Lung microvascular endothelial cell (primary cell): ENCODE data around the gene CAVIN2. TPM values are rescaled to one million over a fixed set of nuclear protein-coding genes. Genes with fewer than 3 reads are reported as not detected.
"Not testable (repeated sequence)": the region's sequence is repeated elsewhere in the genome, so short reads cannot be mapped to it uniquely, and the experiment has no call there.

Source experiments
- DNase-seq, 2 donors: peaks; one replicate each; pipeline versions ENCODE4 v3.0.0 to v3.0.0-alpha.2; 2010; ENCODE audit warnings: low read depth in 2 of 2
- total RNA-seq: library from RNA; depleted of rRNA; stranded (reverse); fragments of >200 nt; gene quantifications from 2 replicates; pipeline ENCODE4 v1.2.1, GENCODE V29; 2014

The CAVIN2 gene
- total RNA-seq, 1 donor from 2014 or later: 394 TPM

DNA sequence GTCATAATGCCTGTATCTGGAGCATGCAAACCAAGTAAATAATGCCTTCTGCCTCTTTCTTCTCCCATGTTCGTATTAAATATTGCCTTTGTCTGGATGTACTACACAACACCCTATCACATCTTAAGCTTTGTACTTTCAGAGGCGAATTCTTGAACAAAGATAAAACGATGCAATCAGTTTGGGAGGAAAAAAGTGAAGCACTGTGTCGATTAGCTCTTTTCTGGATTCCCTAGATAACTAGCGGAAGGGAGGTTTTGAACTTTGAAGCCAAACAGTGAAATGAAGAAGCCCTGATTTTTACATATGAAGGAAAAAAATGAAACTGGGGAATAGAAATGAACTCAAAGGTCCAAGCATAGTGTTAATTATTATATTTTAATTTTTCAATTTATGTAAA is 44.7 kb downstream of the CAVIN2 start:
- DNase-seq: no peak

DNA sequence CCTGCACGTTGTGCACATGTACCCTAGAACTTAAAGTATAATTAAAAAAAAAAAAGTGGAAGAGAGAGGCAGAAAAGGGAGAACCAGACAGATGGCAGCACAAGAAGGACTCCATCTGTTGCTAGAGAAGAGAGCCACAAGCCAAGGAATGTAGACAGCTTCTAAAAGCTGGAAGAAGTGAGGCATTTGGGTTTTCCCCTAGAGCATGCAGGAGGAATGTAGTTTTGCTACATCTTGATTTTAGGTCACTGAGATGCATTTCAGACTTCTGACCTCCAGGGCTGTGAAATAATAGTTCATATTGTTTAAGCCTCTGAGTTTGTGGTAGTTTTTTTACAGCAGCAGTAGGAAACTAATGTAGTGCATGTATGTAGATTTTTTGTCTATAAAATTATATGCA is 46.0 kb downstream of the CAVIN2 start:
- DNase-seq: no peak

DNA sequence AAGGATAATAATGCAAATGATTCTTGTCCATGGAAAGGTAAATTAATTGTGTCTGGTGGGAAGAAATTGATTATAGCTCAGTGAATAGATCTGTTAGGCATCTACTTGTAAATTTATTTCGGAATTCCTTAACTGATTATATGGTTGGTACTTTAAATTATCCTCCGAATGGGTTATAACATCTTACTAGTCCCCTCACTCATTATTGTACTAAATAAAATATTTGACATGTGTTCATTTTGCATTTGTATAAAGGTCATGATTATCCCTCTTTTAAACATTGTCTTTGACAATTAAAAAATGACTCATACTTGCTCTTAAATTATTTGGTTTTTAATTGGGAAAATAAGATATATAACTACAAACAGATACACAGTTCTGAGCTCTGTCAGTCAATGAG is 47.4 kb downstream of the CAVIN2 start:
- DNase-seq: no peak

DNA sequence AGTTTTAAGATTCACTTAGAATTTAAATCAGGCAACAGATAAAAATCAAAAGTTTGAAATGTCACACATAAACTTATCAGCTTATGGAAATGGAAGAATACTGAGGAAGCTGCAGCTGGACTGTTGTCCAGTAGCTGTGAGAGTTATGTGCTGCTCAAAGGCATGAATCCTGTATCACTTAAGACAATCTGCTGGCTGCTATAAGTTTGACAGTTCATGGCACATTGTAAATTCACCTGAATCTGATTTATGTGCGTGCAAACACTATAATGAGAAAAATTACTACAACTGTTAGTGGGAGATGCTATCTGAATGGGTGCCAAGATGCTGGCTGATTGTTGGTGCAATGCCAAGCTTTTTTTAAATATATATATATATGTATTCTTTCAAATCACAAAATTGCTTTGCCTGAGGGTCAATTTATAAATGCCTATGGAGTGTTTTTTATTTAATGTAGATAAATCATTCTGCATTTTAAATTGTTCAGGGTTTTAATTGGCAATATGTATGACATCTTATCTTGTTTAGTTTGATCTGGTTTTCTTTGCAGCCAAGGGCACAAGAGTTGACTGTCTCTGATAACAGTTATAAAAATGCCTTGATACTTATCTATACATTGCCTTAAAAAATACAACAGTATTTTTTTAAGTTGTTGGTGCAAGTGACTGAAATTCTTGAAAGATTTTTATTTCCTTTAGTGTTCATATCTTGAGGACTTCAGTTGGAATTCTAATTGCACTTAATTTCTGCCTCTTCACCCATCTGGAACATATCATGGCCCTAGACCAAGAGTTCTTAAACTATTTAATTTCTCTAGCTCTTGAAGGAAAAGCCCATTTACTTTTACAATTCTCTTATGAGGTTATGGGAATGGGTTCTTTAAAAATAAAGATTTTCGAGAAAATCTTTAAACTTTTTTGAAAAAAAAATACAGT is 48.7 kb downstream of the CAVIN2 start:
- DNase-seq: no peak

DNA sequence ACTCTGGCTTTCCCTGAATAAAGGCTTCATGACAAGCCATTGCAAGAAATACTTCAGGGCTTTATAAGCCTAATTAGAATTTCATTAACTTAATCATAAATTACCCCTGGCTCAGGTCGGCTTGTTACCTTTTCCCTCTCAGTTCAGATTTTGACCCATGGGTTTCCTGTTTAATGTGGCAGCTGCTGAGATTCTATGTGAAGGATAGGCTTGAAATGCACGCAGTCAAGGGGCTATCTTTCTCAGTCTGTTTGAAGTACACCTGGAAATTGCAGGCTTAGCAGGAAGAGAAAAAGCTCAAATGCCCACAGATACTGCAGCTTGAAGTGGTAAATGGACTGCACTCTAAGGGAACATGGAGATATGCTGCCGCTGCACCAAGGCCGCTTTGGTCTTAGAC is 49.4 kb downstream of the CAVIN2 start:
- DNase-seq: no peak

DNA sequence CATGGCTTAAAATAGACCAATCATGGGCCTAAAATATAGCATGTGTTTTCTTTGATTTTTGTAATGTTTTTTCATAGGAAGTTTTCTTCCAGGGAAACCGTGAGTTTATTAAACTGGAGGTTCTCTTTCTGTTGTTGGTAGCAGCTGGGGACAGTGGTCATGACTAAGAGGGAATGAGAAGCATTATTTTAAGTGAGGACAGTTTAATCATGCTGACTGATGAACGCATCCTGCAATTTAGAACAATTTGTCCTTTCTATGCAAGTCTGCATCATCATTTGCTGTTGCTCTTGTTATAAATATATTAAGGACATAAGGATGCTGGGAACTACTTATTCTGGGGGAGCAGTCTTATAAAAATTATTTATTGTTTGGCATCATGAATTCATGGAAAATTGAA is 51.2 kb downstream of the CAVIN2 start:
- no peak for DNase-seq

DNA sequence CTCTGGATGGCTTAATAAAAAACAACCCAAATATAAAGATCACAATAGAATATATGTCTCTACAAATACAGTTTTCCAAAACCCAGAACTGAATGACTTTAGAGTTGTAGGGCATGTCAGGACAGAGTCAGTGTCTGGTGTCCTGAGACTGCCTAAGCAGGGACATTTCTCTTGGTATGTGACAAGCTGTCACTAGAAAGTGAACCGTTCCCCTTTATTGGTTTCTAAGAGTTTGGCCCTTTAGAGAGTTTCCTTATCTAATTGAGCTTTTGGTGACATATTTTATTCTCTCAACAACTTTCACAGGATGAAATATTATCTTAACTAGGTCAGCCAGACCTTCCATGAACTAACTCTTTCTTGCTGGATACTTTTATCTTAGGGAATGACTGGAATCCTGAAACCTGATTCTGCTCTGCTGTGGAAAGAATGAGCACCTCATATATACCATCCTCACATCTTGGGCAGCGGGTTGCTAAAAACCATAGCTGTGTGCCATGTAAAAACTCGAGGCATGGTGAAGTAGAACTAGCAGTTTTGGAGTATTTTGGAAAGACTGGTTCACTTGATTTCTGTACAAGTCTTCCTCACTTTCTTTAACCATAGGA is 54.8 kb downstream of the CAVIN2 start:
- no peak for DNase-seq

DNA sequence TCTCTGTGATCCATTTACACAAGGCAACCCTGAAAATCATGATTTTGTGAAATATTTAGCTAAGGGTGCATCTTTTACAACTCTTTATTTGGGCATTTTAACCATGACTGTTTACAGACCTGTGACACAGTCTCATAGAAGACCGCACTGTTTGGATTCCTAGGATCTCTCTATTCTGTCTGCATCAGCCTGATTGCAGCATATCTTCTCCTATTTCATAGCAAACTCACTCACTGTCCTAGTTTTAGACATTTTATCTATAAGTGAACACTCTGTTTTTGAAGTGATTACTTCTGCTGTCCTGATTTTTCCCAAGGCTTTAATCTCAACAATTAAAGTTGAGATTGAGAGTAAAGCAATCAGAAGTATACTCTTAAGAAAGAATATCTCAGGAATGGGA is 56.2 kb downstream of the CAVIN2 start:
- DNase-seq: no peak

DNA sequence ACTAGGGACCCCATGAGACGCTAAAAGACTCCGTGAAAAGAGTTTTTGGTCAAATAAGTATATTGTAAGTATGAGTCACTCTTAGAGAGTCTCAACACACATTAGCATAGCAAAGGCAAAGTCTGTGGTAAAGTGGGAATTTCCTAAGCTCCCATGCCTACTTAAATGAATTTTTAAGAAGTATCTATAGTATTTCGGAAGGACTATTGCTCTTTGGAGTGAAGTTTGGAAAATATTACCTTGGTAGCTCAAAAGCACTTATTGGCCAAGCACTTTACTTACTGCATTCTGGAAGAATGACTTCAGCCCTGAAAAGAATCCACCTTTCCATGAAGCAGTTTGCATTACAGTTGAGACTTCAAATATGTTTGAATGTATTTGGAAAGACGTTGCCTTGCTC is 57.1 kb downstream of the CAVIN2 start:
- DNase-seq: no peak

DNA sequence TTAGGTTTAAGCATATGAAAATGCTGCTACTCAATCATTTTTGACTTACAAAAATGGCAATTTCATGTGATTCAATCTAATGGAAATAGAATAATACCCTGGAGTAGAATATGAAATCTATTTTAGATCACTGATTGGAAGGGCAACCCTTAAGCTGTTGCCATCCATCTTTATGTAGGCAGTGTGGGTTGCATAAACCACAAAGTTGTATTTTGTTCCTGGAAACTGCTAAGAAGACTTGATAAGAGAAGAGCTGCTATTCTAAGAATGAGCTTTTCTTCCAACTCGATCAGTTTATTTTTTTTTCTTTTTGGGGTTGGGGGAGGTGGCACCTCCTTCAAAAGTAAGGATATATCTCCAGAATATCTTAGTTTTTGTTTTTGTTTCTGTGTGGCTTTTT is 60.2 kb downstream of the CAVIN2 start:
- DNase-seq: no peak

DNA sequence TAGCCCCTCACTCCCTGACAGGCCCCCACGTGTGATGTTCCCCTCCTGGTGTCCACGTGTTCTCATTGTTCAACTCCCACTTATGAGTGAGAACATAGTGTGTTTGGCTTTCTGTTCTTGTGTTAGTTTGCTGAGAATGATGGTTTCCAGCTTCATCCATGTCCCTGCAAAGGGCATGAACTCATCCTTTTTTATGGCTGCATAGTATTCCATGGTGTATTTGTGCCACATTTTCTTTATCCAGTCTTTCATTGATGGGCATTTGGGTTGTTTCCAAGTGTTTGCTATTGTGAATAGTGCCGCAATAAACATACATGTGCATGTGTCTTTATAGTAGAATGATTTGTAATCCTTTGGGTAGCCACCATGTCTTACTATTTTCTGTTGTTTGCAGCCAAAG is 61.2 kb downstream of the CAVIN2 start:
- not testable (repeated sequence) for DNase-seq

Other genes starting within 250 kb of the CAVIN2 start
- gene NABP1, start 169.0 kb downstream of the CAVIN2 start, total RNA-seq: 11.3 and 11.8 TPM in 2 replicates